AML-193 (cell line): ENCODE results near the gene GRIN3B.

Experiments
- DNase-seq, 2 experiments: peaks; one replicate each; lab custom pipeline; 2025; lab: John Stamatoyannopoulos, UW

GRIN3B gene

GRCh38 chr19:1007399-1008251 lies 7.4 kb downstream of the GRIN3B start:
- no peak for DNase-seq

GRCh38 chr19:1008268-1009040 lies 8.2 kb downstream of the GRIN3B start:
- DNase-seq, result no peak

GRCh38 chr19:1009041-1009980 lies 9.1 kb downstream of the GRIN3B start:
- DNase-seq, result no peak

- DNase-seq, result no peak
These were observed 9.8 kb downstream of the GRIN3B start for GRCh38 chr19:1009981-1010538.

GRCh38 chr19:1010586-1011510 lies 10.6 kb downstream of the GRIN3B start:
- no peak for DNase-seq

- DNase-seq, result no peak
These were observed 11.7 kb downstream of the GRIN3B start for GRCh38 chr19:1011831-1012333.

GRCh38 chr19:1012334-1012733 lies 12.1 kb downstream of the GRIN3B start:
- DNase-seq, result no peak

GRCh38 chr19:1013218-1013617 lies 13.0 kb downstream of the GRIN3B start:
- no peak for DNase-seq

GRCh38 chr19:1014161-1015060 lies 14.2 kb downstream of the GRIN3B start:
- DNase-seq, result no peak

GRCh38 chr19:1015061-1015781 lies 15.0 kb downstream of the GRIN3B start:
- DNase-seq, result no peak

GRCh38 chr19:1015782-1016646 lies 15.8 kb downstream of the GRIN3B start:
- DNase-seq, result no peak

GRCh38 chr19:1016647-1017114 lies 16.5 kb downstream of the GRIN3B start:
- DNase-seq, result no peak

- DNase-seq, result no peak
These were observed 17.1 kb downstream of the GRIN3B start for GRCh38 chr19:1017115-1017905.

GRCh38 chr19:1017906-1018305 lies 17.7 kb downstream of the GRIN3B start:
- DNase-seq, result no peak

- DNase-seq, result no peak
These were observed 18.2 kb downstream of the GRIN3B start for GRCh38 chr19:1018393-1018792.

GRCh38 chr19:1018932-1019615 lies 18.9 kb downstream of the GRIN3B start:
- no peak for DNase-seq
